IgD-negative memory B cell (primary cell): ENCODE results near the gene LHFPL3. TPM values are rescaled to one million over a fixed set of nuclear protein-coding genes. Genes with fewer than 3 reads are reported as not detected.

Experiments
- H3K27ac Mint-ChIP-seq, 3 donors: one replicate each; pipeline ENCODE4 v1.8.0; 2020 to 2022; ENCODE audit warnings: mild to moderate bottlenecking in 3 of 3, mixed read lengths in 3 of 3, moderate library complexity in 1 of 3
- H3K27me3 Mint-ChIP-seq: one replicate; pipeline ENCODE4 v1.8.0; 2021; ENCODE audit warnings: mixed read lengths
- H3K36me3 Mint-ChIP-seq: one replicate; pipeline ENCODE4 v1.8.0; 2020; ENCODE audit warnings: mild to moderate bottlenecking, mixed read lengths
- H3K4me1 Mint-ChIP-seq, 3 donors: one replicate each; pipeline ENCODE4 v1.8.0; 2020 to 2022; ENCODE audit warnings: mixed read lengths in 3 of 3, mild to moderate bottlenecking in 1 of 3
- H3K4me3 Mint-ChIP-seq, 4 donors: one replicate each; pipeline ENCODE4 v1.8.0; 2020 to 2022; ENCODE audit warnings: mild to moderate bottlenecking in 4 of 4, mixed read lengths in 4 of 4, moderate library complexity in 3 of 4
- H3K9me3 Mint-ChIP-seq, 3 donors: one replicate each; pipeline ENCODE4 v1.8.0; 2020 to 2021; ENCODE audit warnings: mixed read lengths in 3 of 3, mild to moderate bottlenecking in 1 of 3
- polyA plus RNA-seq: library from polyadenylated mRNA; unstranded; fragments of 300-500 nt; fragmentation: Illumina TruSeq; gene quantifications from one replicate; pipeline ENCODE4 v1.2.3, GENCODE V29; 2021

The LHFPL3 gene
- polyA plus RNA-seq, 1 donor from 2014 or later: not detected

DNA sequence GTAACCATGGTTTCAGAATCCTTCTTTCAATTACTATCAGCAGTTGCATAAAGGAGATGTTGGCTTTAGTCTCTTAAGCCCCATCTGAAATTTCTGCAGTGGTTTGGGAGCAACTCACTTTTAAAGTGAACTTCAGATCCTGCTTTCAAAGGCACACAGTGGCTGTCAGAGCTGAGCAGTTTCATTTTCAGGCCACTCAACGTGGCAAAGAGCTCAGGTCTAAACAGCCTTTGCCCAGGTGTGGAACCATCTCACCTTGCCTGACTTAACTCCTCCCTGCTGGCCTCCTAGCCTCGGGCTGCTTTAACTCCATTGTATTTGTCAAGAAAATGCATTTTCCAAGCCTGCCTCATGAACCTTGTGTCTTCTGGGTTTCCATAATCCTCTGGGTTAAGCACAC lies 488.1 kb downstream of the LHFPL3 start:
- H3K36me3 Mint-ChIP-seq: no peaks in the 10 kb centered on the region
- peaks cover 2% of the 10 kb centered on the region for H3K27me3 Mint-ChIP-seq
- no peaks in the 10 kb centered on the region for H3K9me3 Mint-ChIP-seq
- H3K4me1 Mint-ChIP-seq: peaks cover 0 to 2% (median 0%) of the 10 kb centered on the region in 3 donors
- H3K4me3 Mint-ChIP-seq: no peak overlapping the region
- no peak overlapping the region for H3K27ac Mint-ChIP-seq

DNA sequence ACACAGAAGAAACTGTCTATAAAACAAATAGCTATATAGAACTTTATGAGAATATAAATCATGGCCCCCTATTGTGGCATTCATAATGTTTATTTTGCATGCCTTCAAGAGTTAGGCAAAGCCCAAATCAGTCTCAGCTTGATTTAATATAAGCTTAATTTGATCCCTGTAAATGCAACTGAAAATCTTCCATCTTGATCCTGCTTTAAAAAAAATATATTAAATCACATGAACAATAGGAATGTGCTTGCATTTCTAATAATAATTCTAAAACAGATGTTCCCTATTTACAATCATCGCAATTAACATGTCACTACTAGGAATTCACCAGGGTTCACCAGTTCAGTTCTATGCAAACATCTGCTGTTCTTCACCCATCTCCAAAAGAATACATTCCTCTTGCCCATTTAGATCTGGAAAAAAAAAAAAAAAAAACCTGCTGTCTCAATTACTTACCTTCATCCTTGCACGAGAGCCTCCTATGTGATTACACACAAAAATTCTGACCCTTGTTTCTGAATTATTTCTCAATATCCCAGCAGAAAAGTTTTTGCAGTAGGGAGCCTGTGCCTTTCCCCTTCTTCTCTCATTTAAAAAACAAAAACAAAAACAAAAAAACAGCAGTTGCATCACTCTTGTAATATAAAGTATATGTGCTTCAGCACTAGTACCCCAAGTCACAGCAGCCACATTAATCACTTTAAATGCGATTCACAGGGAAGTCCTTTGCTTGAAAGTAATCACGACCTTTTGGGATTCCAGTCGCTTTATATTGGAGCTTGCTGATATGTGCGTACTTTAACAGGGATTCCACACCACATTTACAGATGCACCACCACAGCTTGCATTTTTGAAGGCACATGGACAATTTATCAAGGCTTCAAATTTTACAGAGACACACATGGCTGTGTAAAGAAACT lies 490.8 kb downstream of the LHFPL3 start:
- H3K9me3 Mint-ChIP-seq: no peaks in the 10 kb centered on the region
- no peak overlapping the region for H3K4me3 Mint-ChIP-seq
- H3K27me3 Mint-ChIP-seq: peaks cover 2% of the 10 kb centered on the region
- H3K27ac Mint-ChIP-seq: no peak overlapping the region
- peaks cover 0 to 2% (median 0%) of the 10 kb centered on the region in 3 donors for H3K4me1 Mint-ChIP-seq
- no peaks in the 10 kb centered on the region for H3K36me3 Mint-ChIP-seq

GRCh38 chr7:104820836-104821535 lies 492.6 kb downstream of the LHFPL3 start:
- peaks cover 0 to 2% (median 0%) of the 10 kb centered on the region in 3 donors for H3K4me1 Mint-ChIP-seq
- no peaks in the 10 kb centered on the region for H3K36me3 Mint-ChIP-seq
- peak overlapping the region in 1 of 4 donors; percentile 49 for H3K4me3 Mint-ChIP-seq
- peaks cover 0 to 1% (median 0%) of the 10 kb centered on the region in 3 donors for H3K9me3 Mint-ChIP-seq
- H3K27me3 Mint-ChIP-seq: no peaks in the 10 kb centered on the region
- no peak overlapping the region for H3K27ac Mint-ChIP-seq

- H3K27ac Mint-ChIP-seq: no peak overlapping the region
- peaks cover 0 to 1% (median 0%) of the 10 kb centered on the region in 3 donors for H3K9me3 Mint-ChIP-seq
- no peaks in the 10 kb centered on the region for H3K36me3 Mint-ChIP-seq
- no peaks in the 10 kb centered on the region for H3K4me1 Mint-ChIP-seq
- H3K4me3 Mint-ChIP-seq: no peak overlapping the region
- no peaks in the 10 kb centered on the region for H3K27me3 Mint-ChIP-seq
Measured at GRCh38 chr7:104823177-104823576, 494.8 kb downstream of the LHFPL3 start.

- H3K4me1 Mint-ChIP-seq: no peaks in the 10 kb centered on the region
- H3K27me3 Mint-ChIP-seq: peaks cover 3% of the 10 kb centered on the region
- H3K9me3 Mint-ChIP-seq: peaks cover 0 to 1% (median 0%) of the 10 kb centered on the region in 3 donors
- H3K36me3 Mint-ChIP-seq: no peaks in the 10 kb centered on the region
- no peak overlapping the region for H3K4me3 Mint-ChIP-seq
- no peak overlapping the region for H3K27ac Mint-ChIP-seq
Measured at GRCh38 chr7:104825099-104825498, 496.7 kb downstream of the LHFPL3 start.

DNA sequence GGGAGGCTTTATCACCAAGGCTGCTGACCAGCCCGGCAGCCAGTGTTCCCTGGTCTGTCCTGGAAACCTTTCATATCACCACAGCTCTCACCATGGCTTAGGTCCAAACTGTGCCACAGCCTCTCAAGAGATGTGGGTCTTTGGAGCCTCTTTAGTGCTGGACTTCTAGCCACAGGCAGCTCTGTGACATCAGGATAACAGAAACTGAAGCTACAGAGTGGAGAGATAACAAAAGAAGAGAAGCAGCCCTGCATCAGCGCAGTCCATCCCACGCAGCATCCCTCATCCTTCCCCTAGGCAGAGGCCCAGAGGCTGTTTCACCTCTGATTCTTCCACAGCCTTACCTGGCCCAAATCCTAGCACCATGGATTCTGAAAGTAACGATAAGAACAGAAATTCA lies 497.7 kb downstream of the LHFPL3 start:
- Mint-ChIP-seq H3K4me3 (peak overlapping the region in 1 of 4 donors; percentile 41), H3K4me1 (no peaks in the 10 kb centered on the region), H3K27ac (no peak overlapping the region), H3K27me3 (peaks cover 3% of the 10 kb centered on the region), H3K9me3 (peaks cover 0 to 1% (median 0%) of the 10 kb centered on the region in 3 donors), H3K36me3 (no peaks in the 10 kb centered on the region)

- Mint-ChIP-seq H3K9me3 (peaks cover 0 to 2% (median 0%) of the 10 kb centered on the region in 3 donors), H3K36me3 (no peaks in the 10 kb centered on the region), H3K4me1 (peaks cover 0 to 6% (median 0%) of the 10 kb centered on the region in 3 donors), H3K27me3 (peaks cover 12% of the 10 kb centered on the region), H3K4me3 (no peak overlapping the region), H3K27ac (no peak overlapping the region)
Measured at GRCh38 chr7:104836976-104837375, 508.6 kb downstream of the LHFPL3 start.

DNA sequence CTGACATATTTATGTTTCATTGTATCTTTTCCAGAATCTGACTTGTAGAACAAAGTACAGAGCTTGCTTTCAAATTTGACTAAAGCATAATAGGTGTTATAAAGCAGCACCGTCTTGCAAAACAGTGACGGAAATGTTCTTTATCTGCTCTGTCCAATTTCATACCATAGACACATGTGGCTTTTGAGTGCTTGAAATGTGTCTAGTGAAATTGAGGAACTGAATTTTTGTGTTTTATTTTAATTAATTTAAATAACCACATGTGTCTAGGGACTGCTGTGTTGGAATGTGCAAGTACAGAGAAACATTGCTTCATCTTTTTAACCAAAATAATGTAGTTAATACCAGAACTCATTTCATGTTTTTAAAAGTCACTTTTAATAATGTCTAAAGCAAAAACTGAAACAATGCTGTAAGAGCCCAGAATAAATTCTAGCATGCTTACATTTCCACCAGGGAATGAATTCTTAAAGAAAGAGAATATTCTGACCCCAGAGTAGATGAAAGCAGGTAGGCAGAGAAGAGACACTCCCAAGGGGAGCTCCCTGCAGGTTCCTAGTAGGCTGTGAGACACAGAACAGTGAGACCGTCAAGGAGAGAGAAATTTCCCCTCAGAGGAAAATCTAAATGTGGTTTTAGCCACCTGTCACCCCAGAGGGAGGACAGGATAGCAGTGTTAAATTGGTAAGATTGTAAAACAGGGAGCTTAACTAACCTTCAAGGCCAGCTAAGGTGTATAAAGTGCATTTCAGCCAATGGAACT lies 510.3 kb downstream of the LHFPL3 start:
- peak overlapping the region in 1 of 4 donors; percentile 49 for H3K4me3 Mint-ChIP-seq
- H3K4me1 Mint-ChIP-seq: peaks cover 0 to 6% (median 0%) of the 10 kb centered on the region in 3 donors
- H3K36me3 Mint-ChIP-seq: no peaks in the 10 kb centered on the region
- peaks cover 0 to 2% (median 0%) of the 10 kb centered on the region in 3 donors for H3K9me3 Mint-ChIP-seq
- no peak overlapping the region for H3K27ac Mint-ChIP-seq
- peaks cover 13% of the 10 kb centered on the region for H3K27me3 Mint-ChIP-seq

GRCh38 chr7:104839842-104840241 lies 511.4 kb downstream of the LHFPL3 start:
- Mint-ChIP-seq H3K27me3 (peaks cover 15% of the 10 kb centered on the region), H3K4me3 (no peak overlapping the region), H3K27ac (no peak overlapping the region), H3K4me1 (peaks cover 0 to 6% (median 0%) of the 10 kb centered on the region in 3 donors), H3K36me3 (no peaks in the 10 kb centered on the region), H3K9me3 (peaks cover 0 to 2% (median 0%) of the 10 kb centered on the region in 3 donors)

GRCh38 chr7:104841798-104842197 lies 513.4 kb downstream of the LHFPL3 start:
- Mint-ChIP-seq H3K4me1 (peaks cover 0 to 6% (median 0%) of the 10 kb centered on the region in 3 donors), H3K9me3 (peaks cover 0 to 2% (median 0%) of the 10 kb centered on the region in 3 donors), H3K27ac (no peak overlapping the region), H3K4me3 (no peak overlapping the region), H3K36me3 (no peaks in the 10 kb centered on the region), H3K27me3 (peaks cover 17% of the 10 kb centered on the region)

DNA sequence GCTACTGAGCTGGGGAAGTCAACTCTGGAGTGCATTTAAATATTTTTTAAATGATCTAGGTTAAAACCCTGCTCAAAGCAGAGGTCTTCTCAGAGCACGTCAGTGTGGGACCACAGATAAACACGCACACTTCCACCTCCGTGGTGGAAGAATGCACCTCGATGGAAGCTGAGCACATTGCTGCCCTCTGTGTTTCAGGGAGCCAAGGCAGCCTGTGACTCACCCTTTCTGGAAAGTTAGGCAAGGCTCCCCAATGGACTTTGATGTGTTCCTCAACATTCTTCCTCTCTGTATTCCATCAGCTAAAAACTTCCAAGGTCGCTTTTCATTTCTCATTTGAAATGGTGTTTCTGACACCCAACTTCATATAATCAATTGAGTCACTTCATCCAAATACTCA lies 514.8 kb downstream of the LHFPL3 start:
- peaks cover 0 to 5% (median 0%) of the 10 kb centered on the region in 3 donors for H3K4me1 Mint-ChIP-seq
- H3K4me3 Mint-ChIP-seq: no peak overlapping the region
- peaks cover 0 to 2% (median 0%) of the 10 kb centered on the region in 3 donors for H3K9me3 Mint-ChIP-seq
- H3K27me3 Mint-ChIP-seq: peaks cover 17% of the 10 kb centered on the region
- no peak overlapping the region for H3K27ac Mint-ChIP-seq
- no peaks in the 10 kb centered on the region for H3K36me3 Mint-ChIP-seq

DNA sequence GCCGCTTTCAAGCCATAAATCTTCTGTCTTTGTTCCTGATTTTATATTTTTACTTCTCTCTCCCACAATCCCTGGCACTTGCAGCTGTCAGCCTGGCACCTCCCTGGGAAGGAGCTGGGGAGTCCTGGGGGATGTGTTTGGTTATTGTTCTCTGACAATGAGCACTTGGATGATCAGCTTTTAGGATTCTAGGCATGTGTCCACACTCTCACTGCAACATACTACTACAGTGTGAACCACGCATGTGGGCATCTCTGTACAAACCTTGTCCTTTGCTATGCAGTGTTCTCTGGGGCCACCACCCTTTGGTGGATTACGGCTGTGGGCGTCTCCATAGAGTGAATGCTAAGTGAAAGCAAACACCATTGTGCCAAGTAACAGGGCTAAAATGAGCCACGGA lies 517.2 kb downstream of the LHFPL3 start:
- Mint-ChIP-seq H3K36me3 (no peaks in the 10 kb centered on the region), H3K4me1 (no peaks in the 10 kb centered on the region), H3K9me3 (peaks cover 0 to under 1% (median 0%) of the 10 kb centered on the region in 3 donors), H3K27ac (no peak overlapping the region), H3K4me3 (no peak overlapping the region), H3K27me3 (peaks cover 17% of the 10 kb centered on the region)

DNA sequence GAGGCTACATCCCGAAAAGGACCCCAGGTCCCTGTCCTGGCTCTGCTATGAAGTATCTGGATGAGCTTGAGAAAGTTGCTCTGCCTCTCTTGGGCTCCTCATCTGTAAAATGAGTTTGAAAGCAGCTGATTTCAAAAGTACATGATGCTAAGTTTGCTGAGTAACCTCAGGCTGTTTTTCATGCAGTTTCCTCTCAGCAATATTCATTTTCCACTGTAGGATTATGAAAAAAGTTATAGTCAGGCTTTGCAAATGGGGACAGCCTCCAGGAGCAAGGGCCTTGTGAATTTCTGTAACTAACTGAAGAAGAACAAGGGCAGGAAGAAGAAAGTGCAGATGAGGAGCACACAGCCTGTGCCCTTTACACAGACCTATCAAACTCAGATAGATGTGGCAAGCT lies 518.3 kb downstream of the LHFPL3 start:
- H3K4me3 Mint-ChIP-seq: no peak overlapping the region
- no peaks in the 10 kb centered on the region for H3K9me3 Mint-ChIP-seq
- H3K27me3 Mint-ChIP-seq: peaks cover 12% of the 10 kb centered on the region
- no peak overlapping the region for H3K27ac Mint-ChIP-seq
- H3K36me3 Mint-ChIP-seq: no peaks in the 10 kb centered on the region
- H3K4me1 Mint-ChIP-seq: no peaks in the 10 kb centered on the region

DNA sequence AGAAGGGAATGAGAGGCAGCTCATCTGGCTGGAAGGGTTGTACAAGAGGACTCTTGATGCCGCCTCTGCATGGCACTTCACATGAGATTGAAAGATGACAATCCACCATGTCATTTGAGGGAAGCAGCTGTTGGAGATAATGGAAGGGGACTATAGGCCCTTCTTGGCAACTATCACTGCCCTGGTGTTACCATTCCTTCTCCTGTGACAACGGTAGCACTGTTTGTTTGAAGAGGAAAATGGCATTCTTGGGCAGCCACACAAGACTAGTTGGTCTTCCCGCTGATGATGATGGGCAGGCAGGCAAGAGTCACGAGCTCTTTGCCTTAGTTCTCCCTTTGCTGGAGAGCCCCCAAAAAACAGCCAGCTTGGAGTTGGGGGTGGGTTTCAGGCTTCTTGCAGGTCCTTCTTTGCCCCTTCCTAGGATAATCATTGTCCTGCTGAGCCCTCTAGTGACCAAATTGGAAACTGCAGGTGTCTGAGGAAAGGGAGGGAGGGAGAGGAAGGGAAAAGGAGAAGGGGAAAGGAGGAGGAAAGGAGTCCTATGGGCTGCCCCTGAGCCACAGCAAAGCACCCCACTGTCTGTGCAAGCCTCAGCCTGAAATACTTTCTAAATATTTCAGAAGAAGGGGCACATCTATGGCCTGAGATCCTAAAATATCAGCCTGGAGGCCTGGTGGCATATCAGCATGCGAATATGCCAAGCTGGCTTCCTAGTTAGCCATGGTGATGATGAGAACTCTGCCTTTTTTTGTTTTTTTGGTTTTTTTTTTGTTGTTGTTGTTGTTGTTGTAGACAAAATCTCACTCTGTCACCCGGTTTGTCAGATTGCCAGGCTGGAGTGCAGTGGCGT lies 520.0 kb downstream of the LHFPL3 start:
- Mint-ChIP-seq H3K4me1 (no peaks in the 10 kb centered on the region), H3K4me3 (no peak overlapping the region), H3K36me3 (no peaks in the 10 kb centered on the region), H3K27me3 (peaks cover 12% of the 10 kb centered on the region), H3K27ac (no peak overlapping the region), H3K9me3 (no peaks in the 10 kb centered on the region)
